GM23338 (cell line): ENCODE results near the gene AKR1E2. TPM values are rescaled to one million over a fixed set of nuclear protein-coding genes. Genes with fewer than 3 reads are reported as not detected.

ENCODE experiments used
- ATAC-seq: fragments of 200-7000 bp; cut with Tn5 transposase; 3 replicates; pipeline ENCODE4 v1.9.1; 2020
- DNase-seq: peaks from one replicate; pipeline ENCODE4 v3.0.0-alpha.2; 2015; ENCODE audit warnings: low spot score
- H2AFZ ChIP-seq: fragments of 200-600 bp; sonication (generic); 2 replicates; pipeline ENCODE4 v1.8.0; 2016; ENCODE audit warnings: antibody characterized with exemption, mild to moderate bottlenecking, moderate library complexity
- H3F3A ChIP-seq: fragments of 200-600 bp; sonication (generic); replicated peaks from 2 replicates; pipeline ENCODE4 v1.8.0; 2017; ENCODE audit warnings: antibody characterized with exemption, mixed run types, low read depth
- H3K27ac ChIP-seq: fragments of 200-600 bp; sonication (generic); 2 replicates; pipeline ENCODE4 v1.6.1; 2016; ENCODE audit warnings: low read depth
- H3K27me3 ChIP-seq: fragments of 200-600 bp; sonication (generic); 2 replicates; pipeline ENCODE4 v1.8.0; 2016; ENCODE audit warnings: mild to moderate bottlenecking, mixed run types, moderate library complexity; ENCODE audit not compliant: insufficient read depth
- H3K36me3 ChIP-seq: fragments of 200-600 bp; sonication (generic); 2 replicates; pipeline ENCODE4 v1.8.0; 2016; ENCODE audit warnings: mild to moderate bottlenecking; ENCODE audit not compliant: insufficient read depth
- H3K4me1 ChIP-seq: fragments of 200-600 bp; sonication (generic); 2 replicates; pipeline ENCODE4 v1.8.0; 2016; ENCODE audit warnings: mild to moderate bottlenecking, moderate library complexity; ENCODE audit not compliant: insufficient read depth
- H3K4me2 ChIP-seq: fragments of 200-600 bp; sonication (generic); 2 replicates; pipeline ENCODE4 v1.7.1; 2017; ENCODE audit warnings: mixed run types
- H3K4me3 ChIP-seq: fragments of 200-600 bp; sonication (generic); 2 replicates; pipeline ENCODE4 v1.6.1; 2016; ENCODE audit warnings: mixed run types
- H3K79me2 ChIP-seq: fragments of 200-600 bp; sonication (generic); replicated peaks from 2 replicates; pipeline ENCODE4 v1.8.0; 2017; ENCODE audit warnings: mild to moderate bottlenecking; ENCODE audit not compliant: insufficient read depth
- H3K9me2 ChIP-seq: fragments of 200-600 bp; sonication (generic); 2 replicates; pipeline ENCODE4 v1.8.0; 2017; ENCODE audit not compliant: insufficient read depth
- H4K20me1 ChIP-seq: fragments of 200-600 bp; sonication (generic); replicated peaks from 2 replicates; pipeline ENCODE4 v1.8.0; 2017; ENCODE audit warnings: mild to moderate bottlenecking; ENCODE audit not compliant: insufficient read depth
- H3K27ac Mint-ChIP-seq: 2 replicates; pipeline ENCODE4 v1.8.0; 2020; ENCODE audit warnings: inconsistent platforms, mild to moderate bottlenecking, moderate library complexity, mixed read lengths
- H3K27me3 Mint-ChIP-seq: 3 replicates; pipeline ENCODE4 v1.8.0; 2022; ENCODE audit warnings: low read depth, mild to moderate bottlenecking, moderate library complexity, mixed read lengths, inconsistent platforms; ENCODE audit not compliant: insufficient read depth, poor library complexity
- H3K36me3 Mint-ChIP-seq: 3 replicates; pipeline ENCODE4 v1.8.0; 2021; ENCODE audit warnings: low read depth, mild to moderate bottlenecking, inconsistent platforms, moderate library complexity, mixed read lengths
- H3K4me1 Mint-ChIP-seq: 3 replicates; pipeline ENCODE4 v1.8.0; 2020; ENCODE audit warnings: mild to moderate bottlenecking, inconsistent platforms, mixed read lengths
- H3K4me3 Mint-ChIP-seq: 3 replicates; pipeline ENCODE4 v1.8.0; 2021; ENCODE audit warnings: moderate library complexity, mild to moderate bottlenecking, inconsistent platforms, mixed read lengths
- H3K9me3 Mint-ChIP-seq: 3 replicates; pipeline ENCODE4 v1.8.0; 2020; ENCODE audit warnings: moderate library complexity, mild to moderate bottlenecking, inconsistent platforms, mixed read lengths
- CREB1 ChIP-seq: fragments of 250-450 bp; sonication (Bioruptor Pico); IDR thresholded peaks from 2 replicates; pipeline ENCODE4 v1.5.0; 2020; ENCODE audit warnings: low read depth, mild to moderate bottlenecking, moderate library complexity
- CTCF ChIP-seq, 2 experiments: fragments of 200-600 bp in 1 of 2; sonication (generic) in 1 of 2; conservative IDR thresholded peaks; 2 replicates each; pipeline versions ENCODE4 v1.5.1 to v1.6.1; 2016 to 2017; ENCODE audit warnings: antibody characterized with exemption in 2 of 2, low read depth in 2 of 2, mild to moderate bottlenecking in 2 of 2, moderate library complexity in 1 of 2
- EZH2 ChIP-seq: fragments of 200-600 bp; sonication (generic); IDR thresholded peaks from one replicate; pipeline ENCODE4 v1.8.0; 2017; ENCODE audit warnings: antibody characterized with exemption, mild to moderate bottlenecking, low read depth; ENCODE audit not compliant: unreplicated experiment
- NANOG ChIP-seq: IDR thresholded peaks from 2 replicates; pipeline ENCODE4 v1.6.1; 2016; ENCODE audit warnings: antibody characterized with exemption, borderline replicate concordance
- POLR2AphosphoS5 ChIP-seq: IDR thresholded peaks from 2 replicates; pipeline ENCODE4 v1.6.1; 2016; ENCODE audit warnings: antibody characterized with exemption, low read depth
- REST ChIP-seq: IDR thresholded peaks from one replicate; pipeline ENCODE4 v1.6.1; 2018; ENCODE audit warnings: antibody characterized with exemption; ENCODE audit not compliant: unreplicated experiment
- STAT1 ChIP-seq: IDR thresholded peaks from one replicate; pipeline ENCODE4 v1.6.1; 2016; ENCODE audit warnings: antibody characterized with exemption; ENCODE audit not compliant: unreplicated experiment
- ZNF114 ChIP-seq: fragments of 250-450 bp; sonication (Bioruptor Pico); IDR thresholded peaks from 2 replicates; pipeline ENCODE4 v1.5.0; 2020; ENCODE audit warnings: mild to moderate bottlenecking, moderate library complexity
- ZNF462 ChIP-seq: fragments of 250-450 bp; sonication (Bioruptor Pico); IDR thresholded peaks from 2 replicates; pipeline ENCODE4 v1.5.0; 2020; ENCODE audit warnings: mild to moderate bottlenecking, moderate library complexity
- polyA plus RNA-seq: library from polyadenylated mRNA; unstranded; fragments of >200 nt; fragmentation: Nextera tagmentation; extraction: Ambion mirVana; gene quantifications from 2 replicates; pipeline ENCODE4 v1.2.1, GENCODE V29; 2016
- total RNA-seq: library from RNA; depleted of rRNA; stranded (reverse); fragments of >200 nt; shearing (Covaris generic); gene quantifications from 2 replicates; pipeline ENCODE4 v1.2.3, GENCODE V29; 2014

AKR1E2 gene
- total and polyA plus RNA-seq, 2 experiments from 2014 or later: 2.2 to 4.3 TPM

- Histone ChIP-seq H2AFZ (no peak overlapping the region; the same call in 1 of the 2 replicates), H3K4me2 (no peak overlapping the region), H3K36me3 (no peaks in the 10 kb centered on the region), H3K4me1 (peaks cover 3% of the 10 kb centered on the region; the same call in 1 of the 2 replicates), H3K4me3 (no peak overlapping the region), H3K9me2 (no peaks in the 10 kb centered on the region), H4K20me1 (no peaks in the 10 kb centered on the region), H3K27me3 (no peaks in the 10 kb centered on the region), H3F3A (no peaks in the 10 kb centered on the region), H3K27ac (no peak overlapping the region), H3K79me2 (no peaks in the 10 kb centered on the region)
- Mint-ChIP-seq H3K9me3 (no peaks in the 10 kb centered on the region; the same call in 2 of the 3 replicates), H3K27ac (peak overlapping the region; percentile 89; the same call in 1 of the 2 replicates), H3K27me3 (peaks cover 2% of the 10 kb centered on the region), H3K4me3 (peak overlapping the region; percentile 51; the same call in 2 of the 3 replicates), H3K4me1 (peaks cover 10% of the 10 kb centered on the region), H3K36me3 (no peaks in the 10 kb centered on the region; the same call in 2 of the 3 replicates)
- ATAC-seq (peak; percentile 95), DNase-seq (peak; percentile 97)
- TF ChIP-seq CREB1 (peak; percentile 71), CTCF (conservative IDR thresholded peaks at IDR 0.05; ENCODE audit: low read depth in 2 of 2) (peak; percentile 100), NANOG (no peak)
These were observed 23.7 kb downstream of the AKR1E2 start for GRCh38 chr10:4849555-4850242.

- H3K4me1 Mint-ChIP-seq: peaks cover 10% of the 10 kb centered on the region
- H3K9me3 Mint-ChIP-seq: no peaks in the 10 kb centered on the region; the same call in 2 of the 3 replicates
- H3K27ac ChIP-seq: no peak overlapping the region
- no peak overlapping the region for H3K4me3 ChIP-seq
- H3K9me2 ChIP-seq: no peaks in the 10 kb centered on the region
- no peaks in the 10 kb centered on the region for H3K27me3 ChIP-seq
- H3K27me3 Mint-ChIP-seq: peaks cover 2% of the 10 kb centered on the region
- peaks cover 3% of the 10 kb centered on the region; the same call in 1 of the 2 replicates for H3K4me1 ChIP-seq
- no peaks in the 10 kb centered on the region for H3F3A ChIP-seq
- H3K36me3 Mint-ChIP-seq: no peaks in the 10 kb centered on the region; the same call in 2 of the 3 replicates
- no peak overlapping the region for H3K4me2 ChIP-seq
- no peak overlapping the region for H3K27ac Mint-ChIP-seq
- no peak for DNase-seq
- no peaks in the 10 kb centered on the region for H3K79me2 ChIP-seq
- H4K20me1 ChIP-seq: no peaks in the 10 kb centered on the region
- H3K4me3 Mint-ChIP-seq: no peak overlapping the region
- no peaks in the 10 kb centered on the region for H3K36me3 ChIP-seq
- H2AFZ ChIP-seq: no peak overlapping the region; the same call in 1 of the 2 replicates
- ATAC-seq: no peak
- TF ChIP-seq NANOG (no peak), POLR2AphosphoS5 (no peak), ZNF462 (no peak), EZH2 (no peak), CREB1 (no peak), ZNF114 (no peak), STAT1 (no peak), REST (no peak)
These were observed 24.4 kb downstream of the AKR1E2 start for GRCh38 chr10:4850397-4850796.
